ENCODE data around the gene C2orf42.

DNA sequence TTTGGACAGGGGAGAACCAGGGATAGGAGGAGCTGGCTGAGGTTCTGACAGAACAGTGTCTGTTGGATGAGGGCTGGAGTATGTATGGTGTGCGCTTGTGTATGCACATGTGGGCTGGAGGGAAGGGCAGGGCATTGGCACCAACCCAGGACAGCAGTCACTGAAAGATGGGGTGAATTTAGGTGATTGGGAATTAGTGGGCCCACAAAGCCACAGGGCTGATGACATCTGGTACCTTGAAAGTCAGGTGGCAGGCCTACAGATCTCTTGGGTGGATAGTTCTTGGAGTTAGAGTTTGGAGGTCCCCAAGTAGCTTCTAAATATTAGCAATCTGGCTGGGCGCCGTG, 45.7 kb downstream of the C2orf42 start:
- TF ChIP-seq, protein P1, sequence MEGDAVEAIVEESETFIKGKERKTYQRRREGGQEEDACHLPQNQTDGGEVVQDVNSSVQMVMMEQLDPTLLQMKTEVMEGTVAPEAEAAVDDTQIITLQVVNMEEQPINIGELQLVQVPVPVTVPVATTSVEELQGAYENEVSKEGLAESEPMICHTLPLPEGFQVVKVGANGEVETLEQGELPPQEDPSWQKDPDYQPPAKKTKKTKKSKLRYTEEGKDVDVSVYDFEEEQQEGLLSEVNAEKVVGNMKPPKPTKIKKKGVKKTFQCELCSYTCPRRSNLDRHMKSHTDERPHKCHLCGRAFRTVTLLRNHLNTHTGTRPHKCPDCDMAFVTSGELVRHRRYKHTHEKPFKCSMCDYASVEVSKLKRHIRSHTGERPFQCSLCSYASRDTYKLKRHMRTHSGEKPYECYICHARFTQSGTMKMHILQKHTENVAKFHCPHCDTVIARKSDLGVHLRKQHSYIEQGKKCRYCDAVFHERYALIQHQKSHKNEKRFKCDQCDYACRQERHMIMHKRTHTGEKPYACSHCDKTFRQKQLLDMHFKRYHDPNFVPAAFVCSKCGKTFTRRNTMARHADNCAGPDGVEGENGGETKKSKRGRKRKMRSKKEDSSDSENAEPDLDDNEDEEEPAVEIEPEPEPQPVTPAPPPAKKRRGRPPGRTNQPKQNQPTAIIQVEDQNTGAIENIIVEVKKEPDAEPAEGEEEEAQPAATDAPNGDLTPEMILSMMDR (conservative IDR thresholded peaks at IDR 0.05; ENCODE audit: low read depth, low read length), result no peak
- TF ChIP-seq EZH2phosphoT487 (IDR thresholded peaks at IDR 0.05; ENCODE audit: borderline replicate concordance, low read length) (no peak), EZH2 (IDR thresholded peaks at IDR 0.05; ENCODE audit: low read length, unreplicated experiment) (no peak)
